Fibroblast of the aortic adventitia (primary cell): ENCODE measurements around the gene RPL7A. TPM values are rescaled to one million over a fixed set of nuclear protein-coding genes. Genes with fewer than 3 reads are reported as not detected.
"Not testable (repeated sequence)": the region's sequence is repeated elsewhere in the genome, so short reads cannot be mapped to it uniquely, and the experiment has no call there.

Experiments used
- DNase-seq: peaks from one replicate; pipeline ENCODE4 v3.0.0-alpha.2; 2010; ENCODE audit warnings: low read depth
- H3K4me3 ChIP-seq: 2 replicates; pipeline ENCODE4 v1.5.1; 2011; ENCODE audit warnings: low read depth, mild to moderate bottlenecking, control low read depth, low read length, moderate library complexity
- CTCF ChIP-seq: IDR thresholded peaks from 2 replicates; pipeline ENCODE4 v1.5.1; 2011; ENCODE audit warnings: mild to moderate bottlenecking, low read length, control low read depth, inconsistent platforms; ENCODE audit not compliant: insufficient read depth
- total RNA-seq: library from RNA; depleted of rRNA; stranded (reverse); fragments of >200 nt; gene quantifications from 2 replicates; pipeline ENCODE4 v1.2.3, GENCODE V29; 2012; ENCODE audit warnings: low replicate concordance

Gene RPL7A
- total RNA-seq, 1 donor, result 2,411 TPM

- no peak for DNase-seq
- no peak overlapping the region for H3K4me3 ChIP-seq
- TF ChIP-seq CTCF, result no peak
Measured at GRCh38 chr9:133389025-133389557, 41.1 kb downstream of the RPL7A start.

GRCh38 chr9:133389562-133389961, 41.5 kb downstream of the RPL7A start:
- H3K4me3 ChIP-seq, result no peak overlapping the region
- DNase-seq, result no peak
- no peak for TF ChIP-seq CTCF

- no peak for DNase-seq
- no peak overlapping the region for H3K4me3 ChIP-seq
- no peak for TF ChIP-seq CTCF
Measured at GRCh38 chr9:133390713-133391112, 42.7 kb downstream of the RPL7A start.

- H3K4me3 ChIP-seq, DNase-seq: not testable (repeated sequence)
Measured at GRCh38 chr9:133391449-133391848, 43.4 kb downstream of the RPL7A start.

GRCh38 chr9:133392308-133392707, 44.3 kb downstream of the RPL7A start:
- DNase-seq, H3K4me3 ChIP-seq: not testable (repeated sequence)

GRCh38 chr9:133393399-133393798, 45.4 kb downstream of the RPL7A start:
- no peak overlapping the region for H3K4me3 ChIP-seq
- DNase-seq, result no peak
- TF ChIP-seq CTCF, result no peak

GRCh38 chr9:133394687-133395271, 46.8 kb downstream of the RPL7A start:
- no peak overlapping the region for H3K4me3 ChIP-seq
- no peak for DNase-seq
- no peak for TF ChIP-seq CTCF

- no peak for TF ChIP-seq CTCF
- DNase-seq, result no peak
- no peak overlapping the region for H3K4me3 ChIP-seq
Measured at GRCh38 chr9:133396952-133397351, 48.9 kb downstream of the RPL7A start.
